NCI-H2196 treated with DMSO at 0.1 percent for 48 hours (cell line): Measurements from ENCODE around the gene ASIC4.

Experiments used
- DNase-seq: peaks from one replicate; lab custom pipeline; 2025; ENCODE audit not compliant: unreplicated experiment; lab: John Stamatoyannopoulos, UW

Gene ASIC4

GRCh38 chr2:219566640-219567039, 52.4 kb downstream of the ASIC4 start:
- DNase-seq: no peak

- no peak for DNase-seq
These were observed 52.8 kb downstream of the ASIC4 start for GRCh38 chr2:219567131-219567530.

GRCh38 chr2:219567791-219568361, 53.6 kb downstream of the ASIC4 start:
- DNase-seq: no peak

DNA sequence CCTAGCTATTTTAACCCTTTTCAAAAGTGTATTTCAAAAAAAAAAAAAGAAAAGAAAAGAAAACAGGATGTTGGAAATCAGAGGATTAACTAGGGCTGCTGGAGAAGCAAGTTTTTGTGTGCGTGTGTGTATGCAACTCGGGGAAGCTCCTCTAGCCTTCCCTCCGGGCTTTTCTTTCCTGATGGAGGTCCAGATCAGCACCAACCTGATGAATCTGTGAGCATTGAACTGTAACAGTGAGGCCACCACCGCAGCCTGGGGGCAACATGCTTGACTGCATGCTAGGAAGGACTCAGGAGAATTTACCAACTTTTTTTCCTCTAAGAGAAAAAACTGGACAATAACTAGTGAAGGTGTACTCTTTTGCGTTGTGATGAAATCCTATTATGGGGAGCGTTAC, 54.8 kb downstream of the ASIC4 start:
- DNase-seq: no peak

GRCh38 chr2:219569635-219570034, 55.4 kb downstream of the ASIC4 start:
- no peak for DNase-seq

- no peak for DNase-seq
These were observed 56.1 kb downstream of the ASIC4 start for GRCh38 chr2:219570194-219570923.

GRCh38 chr2:219570924-219571310, 56.6 kb downstream of the ASIC4 start:
- DNase-seq: no peak

GRCh38 chr2:219571311-219572236, 57.3 kb downstream of the ASIC4 start, which contains the start of gene OBSL1:
Gene OBSL1 (minus strand): TSS chr2:219571539. CDS start chr2:219571232, 307 bp downstream.
- peak; percentile 73 for DNase-seq

DNA sequence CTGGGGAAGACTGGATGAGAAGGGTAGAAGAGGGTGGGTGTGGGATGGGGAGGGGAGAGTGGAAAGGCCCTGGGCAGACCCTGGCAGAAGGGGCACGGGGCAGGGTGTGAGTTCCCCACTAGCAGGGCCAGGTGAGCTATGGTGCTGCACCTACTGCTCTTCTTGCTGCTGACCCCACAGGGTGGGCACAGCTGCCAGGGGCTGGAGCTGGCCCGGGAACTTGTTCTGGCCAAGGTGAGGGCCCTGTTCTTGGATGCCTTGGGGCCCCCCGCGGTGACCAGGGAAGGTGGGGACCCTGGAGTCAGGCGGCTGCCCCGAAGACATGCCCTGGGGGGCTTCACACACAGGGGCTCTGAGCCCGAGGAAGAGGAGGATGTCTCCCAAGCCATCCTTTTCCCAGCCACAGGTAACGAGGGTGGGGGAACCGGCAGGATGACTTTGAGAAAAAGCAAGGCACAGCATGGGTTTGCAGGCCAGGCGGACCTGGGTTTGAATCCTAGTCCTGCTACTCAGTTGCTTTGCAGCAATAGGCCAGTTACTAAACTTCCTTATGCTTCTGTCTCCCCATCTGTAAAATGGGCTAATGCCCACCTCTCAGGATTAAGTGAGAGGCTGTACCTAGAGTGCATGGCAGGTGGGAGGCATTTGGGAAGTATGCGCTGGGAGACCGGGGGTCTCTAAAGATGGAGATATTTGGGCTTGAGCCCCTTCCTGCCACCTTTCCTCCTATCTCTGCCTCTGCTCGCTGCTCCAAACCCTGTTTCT, 58.1 kb downstream of the ASIC4 start, which contains the start of gene INHA:
TSS of gene INHA (plus strand) at position 74 of the 765 bp plus-strand sequence. CDS start at position 139, 65 bp downstream.
- no peak for DNase-seq

DNA sequence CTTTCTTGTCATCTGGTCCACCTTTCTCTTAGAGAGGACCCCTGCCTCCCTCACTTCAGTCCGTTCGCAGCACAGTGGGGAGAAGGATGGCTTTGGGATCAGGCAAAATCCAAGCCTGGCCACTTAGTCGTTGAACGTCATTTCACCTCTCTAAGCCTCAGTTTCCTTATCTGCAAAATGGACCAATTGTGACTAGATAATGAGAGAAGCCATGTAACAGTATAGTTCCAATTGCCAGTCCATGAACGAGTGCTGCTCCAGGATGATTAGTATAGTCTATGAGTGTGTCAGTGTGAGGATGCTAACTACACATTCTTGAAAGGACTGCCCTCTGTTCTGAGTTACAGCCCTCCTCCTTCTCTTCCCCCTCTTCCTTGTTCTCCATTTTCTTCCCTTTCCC, 58.9 kb downstream of the ASIC4 start:
- DNase-seq: peak; percentile 68

GRCh38 chr2:219574484-219575311, 60.4 kb downstream of the ASIC4 start:
- DNase-seq: peak; percentile 84

- no peak for DNase-seq
These were observed 61.6 kb downstream of the ASIC4 start for GRCh38 chr2:219575566-219576504.

DNA sequence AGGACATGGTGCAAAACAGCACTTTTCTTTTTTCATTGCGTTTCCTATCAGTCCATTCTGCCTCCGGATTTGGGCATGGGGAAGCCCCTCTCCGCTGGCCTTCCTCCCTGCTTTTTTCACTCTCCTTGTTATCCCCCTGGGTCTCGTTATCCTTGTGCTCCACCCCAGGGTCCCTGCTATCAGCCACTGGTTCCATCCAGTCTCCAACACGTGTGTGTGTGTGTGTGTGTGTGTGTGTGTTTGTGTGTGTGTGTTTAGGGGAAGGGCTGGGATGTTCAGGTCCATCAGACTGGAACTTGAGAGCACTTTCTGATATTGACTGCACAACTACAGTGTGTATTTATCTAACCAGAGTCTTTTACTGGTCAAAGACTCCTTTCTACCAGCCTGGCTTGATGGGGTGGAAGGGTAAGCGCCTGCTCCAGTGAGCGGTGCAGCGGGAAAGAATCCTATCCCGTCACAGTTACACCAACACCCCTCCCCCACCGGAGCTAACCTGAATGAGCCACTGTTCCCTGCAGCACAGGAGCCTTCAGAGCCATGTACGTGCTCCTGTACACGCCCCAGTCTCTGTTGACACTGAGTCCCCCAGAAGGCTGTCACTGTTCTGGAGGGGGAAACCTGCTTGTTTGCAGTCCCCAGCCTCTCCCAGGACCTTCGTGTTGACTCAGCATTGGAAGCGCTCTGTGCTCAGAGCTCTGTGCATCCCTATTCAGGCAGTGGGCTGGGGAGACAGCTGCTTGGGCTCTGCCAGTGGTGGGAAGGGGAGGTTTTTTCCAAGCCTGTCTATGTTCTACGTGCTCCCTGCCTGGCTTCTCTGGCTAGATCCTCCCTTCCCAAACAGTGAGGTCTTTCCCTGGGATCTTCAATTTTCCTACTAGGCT, 62.5 kb downstream of the ASIC4 start:
- no peak for DNase-seq

- no peak for DNase-seq
These were observed 64.7 kb downstream of the ASIC4 start for GRCh38 chr2:219578811-219579613.

DNA sequence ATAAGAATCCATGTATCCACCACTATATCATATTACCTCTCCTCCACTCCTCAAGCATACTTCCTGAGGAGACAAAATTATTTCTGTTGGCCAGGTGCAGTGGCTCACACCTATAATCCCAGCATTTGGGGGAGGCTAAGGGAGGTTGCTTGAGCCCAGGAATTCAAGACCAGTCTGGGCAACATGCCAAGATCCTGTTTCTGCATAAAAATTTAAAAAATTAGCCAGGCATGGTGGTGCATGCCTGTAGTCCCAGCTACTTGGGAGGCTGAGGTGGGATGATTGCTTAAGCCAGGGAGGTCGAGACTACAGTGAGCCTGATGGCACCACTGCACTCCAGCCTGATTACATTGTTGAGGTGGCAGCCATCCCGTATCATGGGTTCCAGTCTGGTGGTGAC, 67.1 kb downstream of the ASIC4 start:
- no peak for DNase-seq
